Left ventricle myocardium inferior (tissue), 1 donor: ENCODE data around the gene MGME1. TPM values are rescaled to one million over a fixed set of nuclear protein-coding genes. Genes with fewer than 3 reads are reported as not detected.

Experiments used
- DNase-seq: peaks from one replicate; pipeline ENCODE4 v3.0.0-alpha.2; 2020
- H3K27ac ChIP-seq: fragments of 200-600 bp; replicated peaks from 2 replicates; pipeline ENCODE4 v1.8.0; 2021
- H3K27me3 ChIP-seq: fragments of 200-600 bp; 2 replicates; pipeline ENCODE4 v1.8.0; 2021; ENCODE audit warnings: low read depth
- H3K36me3 ChIP-seq: fragments of 200-600 bp; 2 replicates; pipeline ENCODE4 v1.8.0; 2021
- H3K4me1 ChIP-seq: fragments of 200-600 bp; 2 replicates; pipeline ENCODE4 v1.8.0; 2021
- H3K4me3 ChIP-seq: fragments of 200-600 bp; 2 replicates; pipeline ENCODE4 v1.8.0; 2021; ENCODE audit warnings: mild to moderate bottlenecking, moderate library complexity
- H3K9me3 ChIP-seq: fragments of 200-600 bp; replicated peaks from 2 replicates; pipeline ENCODE4 v1.8.0; 2021
- CTCF ChIP-seq: fragments of 200-600 bp; IDR thresholded peaks from 2 replicates; pipeline ENCODE4 v1.8.0; 2021; ENCODE audit warnings: antibody characterized with exemption, mild to moderate bottlenecking, borderline replicate concordance
- intact Hi-C: fragments of 100-400 bp; cut with micrococcal nuclease; formaldehyde crosslinking; loops from one replicate; pipeline ENCODE4 v1.11.0; 2022
- total RNA-seq: library from RNA; stranded (reverse); fragmentation: NEBNext Ultra II Directional; extraction: Animal tissue kit (Norgen Biotek cat#: 25700); gene quantifications from one replicate; pipeline ENCODE4 v1.2.1, GENCODE V29; 2021
- donor health status: DM: no; HTN: yes; CAD: no; lungs with severe emphysema.

Gene MGME1
- total RNA-seq, 1 donor from 2014 or later, result 13.6 TPM

GRCh38 chr20:18011482-18011881, 42.7 kb downstream of the MGME1 start:
- no peak for TF ChIP-seq CTCF
- intact Hi-C loops, result no loop called here
- no peaks in the 10 kb centered on the region for H3K27me3 ChIP-seq

GRCh38 chr20:18011951-18012645, 43.3 kb downstream of the MGME1 start:
- Histone ChIP-seq H3K4me1 (peaks cover 6% of the 10 kb centered on the region), H3K27me3 (no peaks in the 10 kb centered on the region), H3K27ac (no peak overlapping the region), H3K9me3 (no peaks in the 10 kb centered on the region), H3K4me3 (no peak overlapping the region), H3K36me3 (no peaks in the 10 kb centered on the region)
- DNase-seq, result no peak
- no peak for TF ChIP-seq CTCF
- intact Hi-C loops, result no loop called here

More at GRCh38 chr20:18011482-18011881, 42.7 kb downstream of the MGME1 start:
- Histone ChIP-seq H3K4me1 (peaks cover 6% of the 10 kb centered on the region), H3K4me3 (no peak overlapping the region), H3K27ac (no peak overlapping the region), H3K36me3 (no peaks in the 10 kb centered on the region), H3K9me3 (no peaks in the 10 kb centered on the region)
- DNase-seq, result no peak

GRCh38 chr20:18012901-18013300, 44.1 kb downstream of the MGME1 start:
- TF ChIP-seq CTCF, result no peak

GRCh38 chr20:18014411-18014810, 45.6 kb downstream of the MGME1 start:
- Histone ChIP-seq H3K4me3 (no peak overlapping the region), H3K36me3 (no peaks in the 10 kb centered on the region), H3K9me3 (no peaks in the 10 kb centered on the region), H3K4me1 (no peaks in the 10 kb centered on the region), H3K27me3 (no peaks in the 10 kb centered on the region), H3K27ac (no peak overlapping the region)
- DNase-seq, result no peak
- intact Hi-C loops, result no loop called here
- no peak for TF ChIP-seq CTCF

More at GRCh38 chr20:18012901-18013300, 44.1 kb downstream of the MGME1 start:
- Histone ChIP-seq H3K27me3 (no peaks in the 10 kb centered on the region), H3K36me3 (no peaks in the 10 kb centered on the region), H3K4me3 (no peak overlapping the region), H3K27ac (no peak overlapping the region), H3K4me1 (no peaks in the 10 kb centered on the region), H3K9me3 (no peaks in the 10 kb centered on the region)
- intact Hi-C loops, result no loop called here
- DNase-seq, result no peak

GRCh38 chr20:18016772-18017171, 48.0 kb downstream of the MGME1 start:
- no peak for DNase-seq
- no peaks in the 10 kb centered on the region for H3K9me3 ChIP-seq
- H3K4me3 ChIP-seq, result no peak overlapping the region

More at GRCh38 chr20:18016772-18017171, 48.0 kb downstream of the MGME1 start:
- Histone ChIP-seq H3K36me3 (no peaks in the 10 kb centered on the region), H3K27ac (no peak overlapping the region), H3K4me1 (no peaks in the 10 kb centered on the region), H3K27me3 (peaks cover 9% of the 10 kb centered on the region)
- TF ChIP-seq CTCF, result no peak
- intact Hi-C loops, result no loop called here
